Measurements from ENCODE around the gene PSMB3.
A peak's percentile ranks its signal among the peaks of the same experiment; 100 is the strongest.

PSMB3 gene

GRCh38 chr17:38733982-38734973, 18.3 kb upstream of the PSMB3 start:
- no peak for DNase-seq (ENCODE audit: low read depth in 2 of 2)

GRCh38 chr17:38735161-38735997, 17.2 kb upstream of the PSMB3 start:
- peak; percentile 61 to 68 for DNase-seq (ENCODE audit: low read depth in 2 of 2)

GRCh38 chr17:38738007-38738662, 14.4 kb upstream of the PSMB3 start:
- DNase-seq (ENCODE audit: low read depth in 2 of 2), result no peak

- no peak for DNase-seq (ENCODE audit: low read depth in 2 of 2)
These were observed 13.9 kb upstream of the PSMB3 start for GRCh38 chr17:38738686-38739085.

GRCh38 chr17:38739305-38739704, 13.2 kb upstream of the PSMB3 start:
- DNase-seq (ENCODE audit: low read depth in 2 of 2), result no peak

GRCh38 chr17:38740044-38740443, 12.5 kb upstream of the PSMB3 start:
- no peak for DNase-seq (ENCODE audit: low read depth in 2 of 2)

GRCh38 chr17:38740806-38741205, 11.7 kb upstream of the PSMB3 start:
- DNase-seq (ENCODE audit: low read depth in 2 of 2), result no peak

- no peak for DNase-seq (ENCODE audit: low read depth in 2 of 2)
These were observed 11.1 kb upstream of the PSMB3 start for GRCh38 chr17:38741461-38741860.

- no peak for DNase-seq (ENCODE audit: low read depth in 2 of 2)
These were observed 10.6 kb upstream of the PSMB3 start for GRCh38 chr17:38741921-38742410.

GRCh38 chr17:38742411-38743308, 9.9 kb upstream of the PSMB3 start:
- no peak for DNase-seq (ENCODE audit: low read depth in 2 of 2)

GRCh38 chr17:38743556-38744171, 8.9 kb upstream of the PSMB3 start:
- no peak for DNase-seq (ENCODE audit: low read depth in 2 of 2)

GRCh38 chr17:38745545-38745944, 7.0 kb upstream of the PSMB3 start:
- no peak for DNase-seq (ENCODE audit: low read depth in 2 of 2)

GRCh38 chr17:38746004-38746848, 6.3 kb upstream of the PSMB3 start:
- no peak for DNase-seq (ENCODE audit: low read depth in 2 of 2)

- no peak for DNase-seq (ENCODE audit: low read depth in 2 of 2)
These were observed 5.6 kb upstream of the PSMB3 start for GRCh38 chr17:38746849-38747462.

GRCh38 chr17:38747463-38748148, 4.9 kb upstream of the PSMB3 start:
- DNase-seq (ENCODE audit: low read depth in 2 of 2), result no peak

GRCh38 chr17:38748149-38748891, 4.2 kb upstream of the PSMB3 start, which contains the start of gene PCGF2:
Gene PCGF2, minus strand, starts transcription at chr17:38748336. Its CDS starts 7,934 bp downstream, at chr17:38740402.
- no peak for DNase-seq (ENCODE audit: low read depth in 2 of 2)

- DNase-seq (ENCODE audit: low read depth in 2 of 2), result no peak
These were observed 3.7 kb upstream of the PSMB3 start for GRCh38 chr17:38748892-38749222.

All from stimulated activated CD8-positive, alpha-beta memory T cell treated with anti-CD3 and anti-CD28 coated beads, Interleukin-7, amount 100 ng/mL, for 1 hour (primary cell).